CD4-positive, alpha-beta T cell (primary cell): ENCODE measurements around the gene TUBB3. TPM values are rescaled to one million over a fixed set of nuclear protein-coding genes. Genes with fewer than 3 reads are reported as not detected.

Source experiments
- ATAC-seq: fragments of 200-7000 bp; cut with Tn5 transposase; one replicate; pipeline ENCODE4 v1.10.0; 2022; ENCODE audit warnings: mild to moderate bottlenecking; ENCODE audit not compliant: poor library complexity
- CTCF ChIA-PET: fragments of 350-600 bp; sonication (Branson Sonifier 250); formaldehyde crosslinking; loops from one replicate; lab custom pipeline; 2021; ENCODE audit warnings: antibody characterized with exemption, inconsistent platforms; lab: Charles Lee
- POLR2A ChIA-PET: fragments of 350-600 bp; sonication (Branson Sonifier 250); formaldehyde crosslinking; loops from one replicate; lab custom pipeline; 2021; ENCODE audit warnings: antibody characterized with exemption, inconsistent platforms; lab: Charles Lee
- DNase-seq, 14 experiments: peaks; one replicate each; pipeline ENCODE4 v3.0.0-alpha.2; 2013 to 2020; ENCODE audit warnings: mixed read lengths in 2 of 14
- H3K27ac ChIP-seq, 2 donors: one replicate each; pipeline versions ENCODE4 v1.5.1 to v1.7.0; 2013; ENCODE audit warnings: low read length in 2 of 2, low read depth in 1 of 2, mild to moderate bottlenecking in 1 of 2
- H3K27me3 ChIP-seq, 2 experiments: 1 replicate in 1 of 2; 2 replicates in 1 of 2; pipeline versions ENCODE4 v1.6.1 to v1.7.0; 2013; ENCODE audit warnings: low read length in 2 of 2, control low read depth in 1 of 2, mild to moderate bottlenecking in 1 of 2, moderate library complexity in 1 of 2; ENCODE audit not compliant: insufficient read depth in 2 of 2, control insufficient read depth in 1 of 2
- H3K36me3 ChIP-seq: one replicate; pipeline ENCODE4 v1.6.1; 2013; ENCODE audit warnings: low read length, control low read depth; ENCODE audit not compliant: insufficient read depth
- H3K4me1 ChIP-seq: one replicate; pipeline ENCODE4 v1.6.1; 2013; ENCODE audit warnings: low read length, control low read depth; ENCODE audit not compliant: insufficient read depth
- H3K4me3 ChIP-seq: one replicate; pipeline ENCODE4 v1.5.1; 2013; ENCODE audit warnings: mild to moderate bottlenecking, low read length, moderate library complexity
- H3K9me3 ChIP-seq, 2 experiments: 1 replicate in 1 of 2; 2 replicates in 1 of 2; pipeline versions ENCODE4 v1.6.1 to v1.7.0; 2013; ENCODE audit warnings: low read length in 2 of 2, mild to moderate bottlenecking in 2 of 2, control low read depth in 1 of 2, moderate library complexity in 1 of 2; ENCODE audit not compliant: control insufficient read depth in 1 of 2, insufficient read depth in 1 of 2
- H3K27ac Mint-ChIP-seq: one replicate; pipeline ENCODE4 v1.8.0; 2020; ENCODE audit warnings: mixed read lengths
- H3K27me3 Mint-ChIP-seq: one replicate; pipeline ENCODE4 v1.8.0; 2021; ENCODE audit warnings: mixed read lengths
- H3K36me3 Mint-ChIP-seq: one replicate; pipeline ENCODE4 v1.8.0; 2021; ENCODE audit warnings: low read depth, mixed read lengths
- H3K4me1 Mint-ChIP-seq: one replicate; pipeline ENCODE4 v1.8.0; 2021; ENCODE audit warnings: low read depth, mixed read lengths
- H3K4me3 Mint-ChIP-seq: one replicate; pipeline ENCODE4 v1.8.0; 2020; ENCODE audit warnings: mild to moderate bottlenecking, mixed read lengths
- H3K9me3 Mint-ChIP-seq: one replicate; pipeline ENCODE4 v1.8.0; 2020; ENCODE audit warnings: mixed read lengths
- CTCF ChIP-seq: fragments of 200-600 bp; IDR thresholded peaks from one replicate; pipeline ENCODE4 v1.8.0; 2022; ENCODE audit warnings: antibody characterized with exemption, mild to moderate bottlenecking
- intact Hi-C, 2 experiments: fragments of 100-400 bp; cut with DNase I in 1 of 2; cut with micrococcal nuclease in 1 of 2; formaldehyde crosslinking; loops; one replicate each; pipeline versions ENCODE4 v1.15.1 to v1.9.0; 2023 to 2025; cut with DNase I, micrococcal nuclease
- total RNA-seq, 174 experiments: library from RNA in 2 of 174; stranded (reverse) in 2 of 174; gene quantifications; one replicate each; pipeline ENCODE4 v1.2.3 and lab custom pipeline; 2021 to 2026

The TUBB3 gene
- total RNA-seq, 2 experiments from 2014 or later = 0.78 to 0.88 TPM

GRCh38 chr16:89972244-89973234 is 49.4 kb downstream of the TUBB3 start:
- Mint-ChIP-seq H3K9me3 (no peaks in the 10 kb centered on the region), H3K27ac (peak overlapping the region; percentile 96), H3K4me1 (peaks cover 35% of the 10 kb centered on the region), H3K36me3 (peaks cover 9% of the 10 kb centered on the region), H3K27me3 (no peaks in the 10 kb centered on the region), H3K4me3 (peak overlapping the region; percentile 100)
- no peaks in the 10 kb centered on the region for H3K27me3 ChIP-seq
- DNase-seq (peak; percentile 76 to 97 (median 91)), ATAC-seq (peak; percentile 94)
- H3K4me3 ChIP-seq = peak overlapping the region; percentile 96
- ChIA-PET CTCF (no interaction called here), POLR2A (interaction anchor here (0.6 to 2.8 kb wide), 4 partner anchors 11 to 99 kb away, joined by 3 to 13 read pairs (median 3); partner anchors contain the start of gene TCF25)
- peaks cover 5% of the 10 kb centered on the region for H3K36me3 ChIP-seq
- TF ChIP-seq CTCF = no peak
- peak overlapping the region; percentile 29 to 63 for H3K27ac ChIP-seq
- no peaks in the 10 kb centered on the region for H3K9me3 ChIP-seq
- peaks cover 38% of the 10 kb centered on the region for H3K4me1 ChIP-seq
- intact Hi-C loops = loop anchor here in 1 of 2 experiments (1.0 to 10.0 kb wide), 4 partner anchors 24 to 1268 kb away; partner anchors contain the start of genes CTU2, DEF8, FANCA and RNF166

- Mint-ChIP-seq H3K27ac (peak overlapping the region; percentile 96), H3K36me3 (peaks cover 13% of the 10 kb centered on the region), H3K9me3 (no peaks in the 10 kb centered on the region), H3K4me1 (peaks cover 35% of the 10 kb centered on the region), H3K4me3 (peak overlapping the region; percentile 100), H3K27me3 (no peaks in the 10 kb centered on the region)
- ChIA-PET CTCF (no interaction called here), POLR2A (interaction anchor here (0.6 to 2.8 kb wide), 2 partner anchors 30 to 100 kb away, joined by 3 to 13 read pairs; partner anchors contain the start of gene TCF25)
- H3K27ac ChIP-seq = no peak overlapping the region
- H3K9me3 ChIP-seq = no peaks in the 10 kb centered on the region
- intact Hi-C loops = loop anchor here in 1 of 2 experiments (2.0 to 10.0 kb wide), 3 partner anchors 50 to 1268 kb away; partner anchors contain the start of genes CTU2, FANCA and RNF166
- ATAC-seq (no peak), DNase-seq (no peak)
- peaks cover 12% of the 10 kb centered on the region for H3K36me3 ChIP-seq
- H3K4me1 ChIP-seq = peaks cover 38% of the 10 kb centered on the region
- H3K4me3 ChIP-seq = peak overlapping the region; percentile 96
- TF ChIP-seq CTCF = no peak
- no peaks in the 10 kb centered on the region for H3K27me3 ChIP-seq
Observed at GRCh38 chr16:89973235-89973634, 50.1 kb downstream of the TUBB3 start.

GRCh38 chr16:89973654-89974335 is 50.7 kb downstream of the TUBB3 start:
- ChIA-PET POLR2A (interaction anchor here (2.8 kb wide), 1 partner anchor 100 kb away, joined by 13 read pairs; the partner anchor contains the start of gene TCF25), CTCF (no interaction called here)
- Mint-ChIP-seq H3K36me3 (peaks cover 16% of the 10 kb centered on the region), H3K27ac (no peak overlapping the region), H3K4me3 (peak overlapping the region; percentile 100), H3K27me3 (no peaks in the 10 kb centered on the region), H3K4me1 (peaks cover 35% of the 10 kb centered on the region), H3K9me3 (no peaks in the 10 kb centered on the region)
- H3K4me3 ChIP-seq = peak overlapping the region; percentile 96
- no peaks in the 10 kb centered on the region for H3K9me3 ChIP-seq
- ATAC-seq = no peak
- H3K27ac ChIP-seq = no peak overlapping the region
- H3K27me3 ChIP-seq = no peaks in the 10 kb centered on the region
- TF ChIP-seq CTCF = no peak
- DNase-seq = no peak
- intact Hi-C loops = loop anchor here in 1 of 2 experiments (2.0 to 10.0 kb wide), 3 partner anchors 49 to 1269 kb away; partner anchors contain the start of genes CTU2, FANCA and RNF166
- peaks cover 38% of the 10 kb centered on the region for H3K4me1 ChIP-seq
- H3K36me3 ChIP-seq = peaks cover 16% of the 10 kb centered on the region
